Suprapubic skin (tissue), 4 donors: ENCODE measurements around the gene DNAH17. TPM values are rescaled to one million over a fixed set of nuclear protein-coding genes. Genes with fewer than 3 reads are reported as not detected.

Experiments used
- DNase-seq, 2 donors: peaks; one replicate each; pipeline ENCODE4 v3.0.0-alpha.2; 2019; ENCODE audit warnings: low spot score in 2 of 2
- H3K27ac ChIP-seq: fragments of 200-600 bp; sonication (generic); one replicate; pipeline ENCODE4 v1.5.1; 2019
- H3K27me3 ChIP-seq: fragments of 200-600 bp; sonication (generic); one replicate; pipeline ENCODE4 v1.5.1; 2019
- H3K36me3 ChIP-seq: fragments of 200-600 bp; sonication (generic); one replicate; pipeline ENCODE4 v1.5.1; 2019
- H3K4me1 ChIP-seq: fragments of 200-600 bp; sonication (generic); one replicate; pipeline ENCODE4 v1.5.1; 2019
- H3K4me3 ChIP-seq: fragments of 200-600 bp; sonication (generic); one replicate; pipeline ENCODE4 v1.5.1; 2019; ENCODE audit warnings: mild to moderate bottlenecking
- H3K9me3 ChIP-seq: fragments of 200-600 bp; sonication (generic); one replicate; pipeline ENCODE4 v1.5.1; 2019
- EP300 ChIP-seq: sonication (generic); formaldehyde crosslinking; IDR thresholded peaks from one replicate; pipeline ENCODE4 v1.6.1; 2017; ENCODE audit warnings: antibody characterized with exemption
- POLR2A ChIP-seq, 2 donors: fragments of 450-650 bp; IDR thresholded peaks; one replicate each; pipeline ENCODE4 v1.6.1; 2017; ENCODE audit warnings: antibody characterized with exemption in 2 of 2, mild to moderate bottlenecking in 2 of 2, moderate library complexity in 2 of 2
- POLR2AphosphoS5 ChIP-seq, 3 donors: sonication (generic); formaldehyde crosslinking; IDR thresholded peaks; one replicate each; pipeline ENCODE4 v1.6.1; 2017; ENCODE audit warnings: antibody characterized with exemption in 3 of 3
- WGBS: methylation state at CpG from one replicate; pipeline ENCODE4 v1.1.5; 2018; 5-methylcytosine and 5-hydroxymethylcytosine counted together
- total RNA-seq, 4 donors: library from RNA; depleted of rRNA; stranded (reverse); fragments of >200 nt; gene quantifications; one replicate each; pipeline ENCODE4 v1.1.0, GENCODE V29; 2016
- TF ChIP-seq, protein P1 (sequence below), 2 donors: fragments of 200-600 bp in 1 of 2; fragments of 450-650 bp in 1 of 2; sonication (generic) in 1 of 2; IDR thresholded peaks; one replicate each; pipeline ENCODE4 v1.5.1; 2016 to 2019; ENCODE audit warnings: antibody characterized with exemption in 2 of 2, mild to moderate bottlenecking in 1 of 2, moderate library complexity in 1 of 2

Gene DNAH17
- total RNA-seq, 4 donors from 2014 or later: 3.7 to 6.7 (median 5.2) TPM

DNA sequence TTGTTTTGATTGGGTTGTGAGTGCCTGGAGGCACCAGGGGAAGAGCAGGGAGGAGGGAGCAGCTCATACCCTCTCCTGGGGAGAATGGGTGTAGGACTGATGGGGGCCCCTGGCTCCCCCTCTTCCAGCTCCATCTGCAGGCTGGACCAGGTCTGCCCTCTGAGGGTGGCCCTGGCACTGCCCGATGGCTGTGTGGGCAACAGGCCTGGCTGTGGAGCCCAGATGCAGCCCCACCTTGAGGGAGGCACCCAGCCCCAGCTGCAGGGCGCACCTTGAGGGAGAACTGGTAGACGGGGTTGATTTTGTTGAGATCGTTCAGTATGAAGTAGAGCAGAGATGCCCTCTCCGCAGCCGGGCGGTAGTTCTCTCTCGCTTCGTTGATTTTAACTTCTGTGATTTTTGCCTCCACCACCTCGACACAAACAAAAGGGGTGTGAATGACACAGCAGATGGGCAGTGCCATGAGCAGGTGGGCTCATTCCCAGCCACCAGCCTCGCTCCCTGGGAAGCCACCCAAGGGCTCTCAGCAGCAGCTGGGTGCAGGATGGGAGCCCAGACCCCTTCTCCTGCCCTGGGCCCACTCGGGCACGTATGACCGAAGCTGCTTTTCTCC, 127.1 kb downstream of the DNAH17 start:
- WGBS: 85% methylated on average over 13 of the region's 14 CpGs
- Histone ChIP-seq H3K27ac (no peak overlapping the region), H3K9me3 (no peaks in the 10 kb centered on the region), H3K36me3 (no peaks in the 10 kb centered on the region), H3K4me3 (no peak overlapping the region), H3K27me3 (no peaks in the 10 kb centered on the region), H3K4me1 (no peaks in the 10 kb centered on the region)
- no peak for DNase-seq
- TF ChIP-seq EP300 (no peak), POLR2AphosphoS5 (IDR thresholded peaks at IDR 0.05) (no peak), POLR2A (IDR thresholded peaks at IDR 0.05) (no peak)
- TF ChIP-seq, protein P1, sequence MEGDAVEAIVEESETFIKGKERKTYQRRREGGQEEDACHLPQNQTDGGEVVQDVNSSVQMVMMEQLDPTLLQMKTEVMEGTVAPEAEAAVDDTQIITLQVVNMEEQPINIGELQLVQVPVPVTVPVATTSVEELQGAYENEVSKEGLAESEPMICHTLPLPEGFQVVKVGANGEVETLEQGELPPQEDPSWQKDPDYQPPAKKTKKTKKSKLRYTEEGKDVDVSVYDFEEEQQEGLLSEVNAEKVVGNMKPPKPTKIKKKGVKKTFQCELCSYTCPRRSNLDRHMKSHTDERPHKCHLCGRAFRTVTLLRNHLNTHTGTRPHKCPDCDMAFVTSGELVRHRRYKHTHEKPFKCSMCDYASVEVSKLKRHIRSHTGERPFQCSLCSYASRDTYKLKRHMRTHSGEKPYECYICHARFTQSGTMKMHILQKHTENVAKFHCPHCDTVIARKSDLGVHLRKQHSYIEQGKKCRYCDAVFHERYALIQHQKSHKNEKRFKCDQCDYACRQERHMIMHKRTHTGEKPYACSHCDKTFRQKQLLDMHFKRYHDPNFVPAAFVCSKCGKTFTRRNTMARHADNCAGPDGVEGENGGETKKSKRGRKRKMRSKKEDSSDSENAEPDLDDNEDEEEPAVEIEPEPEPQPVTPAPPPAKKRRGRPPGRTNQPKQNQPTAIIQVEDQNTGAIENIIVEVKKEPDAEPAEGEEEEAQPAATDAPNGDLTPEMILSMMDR (IDR thresholded peaks at IDR 0.05): no peak

DNA sequence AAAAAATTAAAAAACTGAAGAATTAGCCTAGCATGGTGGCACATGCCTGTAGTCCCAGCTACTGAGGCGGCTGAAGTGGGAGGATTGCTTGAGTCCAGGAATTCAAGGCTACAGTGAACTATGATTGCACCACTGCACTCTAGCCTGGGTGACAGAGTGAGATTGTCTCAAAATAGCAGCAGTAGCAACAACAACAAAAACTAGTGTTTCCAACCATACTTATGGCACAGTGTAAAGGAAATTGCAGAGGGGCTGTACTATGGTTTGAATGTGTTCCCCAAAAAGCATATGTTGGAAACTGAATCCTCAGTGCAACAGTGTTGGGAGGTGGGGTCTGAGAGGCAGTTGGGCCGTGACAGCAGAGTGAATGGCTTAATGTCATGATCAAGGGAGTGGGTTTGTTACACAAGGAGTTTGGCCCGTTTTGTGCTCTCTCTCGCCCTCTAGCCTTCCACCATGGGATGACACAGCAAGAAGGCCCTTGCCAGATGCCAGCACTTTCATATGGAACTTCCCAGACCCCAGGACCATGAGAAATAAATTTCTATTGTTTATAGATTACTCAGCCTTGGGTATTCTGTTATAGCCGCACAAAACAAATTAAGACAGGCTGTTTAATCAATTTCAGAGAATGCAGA, 128.7 kb downstream of the DNAH17 start:
- no peaks in the 10 kb centered on the region for H3K27me3 ChIP-seq
- H3K4me1 ChIP-seq: no peaks in the 10 kb centered on the region
- H3K36me3 ChIP-seq: no peaks in the 10 kb centered on the region
- H3K4me3 ChIP-seq: no peak overlapping the region
- no peak overlapping the region for H3K27ac ChIP-seq
- no peak for DNase-seq
- no peaks in the 10 kb centered on the region for H3K9me3 ChIP-seq
- WGBS: 86% methylated on average over 5 of the region's 5 CpGs
- TF ChIP-seq, protein P1 (IDR thresholded peaks at IDR 0.05): no peak
- no peak for TF ChIP-seq POLR2A (IDR thresholded peaks at IDR 0.05)
- TF ChIP-seq EP300: no peak
- no peak for TF ChIP-seq POLR2AphosphoS5 (IDR thresholded peaks at IDR 0.05)

DNA sequence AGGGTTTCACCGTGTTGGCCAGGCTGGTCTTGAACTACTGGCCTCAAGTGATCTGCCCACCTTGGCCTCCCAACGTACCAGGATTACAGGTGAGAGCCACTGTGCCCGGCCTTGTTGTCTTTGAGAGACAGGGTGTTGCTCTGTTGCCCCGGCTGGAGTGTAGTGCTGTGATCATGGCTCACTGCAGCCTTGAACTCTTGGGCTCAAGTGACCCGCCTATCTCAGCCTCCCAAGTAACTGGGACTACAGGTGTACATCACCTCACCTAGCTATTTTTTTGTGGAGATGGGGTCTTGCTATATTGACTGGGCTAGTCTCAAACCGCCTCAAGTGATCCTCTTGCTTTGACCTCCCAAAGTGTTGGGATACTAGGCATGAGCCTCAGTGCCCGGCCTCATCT, 130.4 kb downstream of the DNAH17 start:
- DNase-seq: no peak
- Histone ChIP-seq H3K4me1 (no peaks in the 10 kb centered on the region), H3K27me3 (no peaks in the 10 kb centered on the region), H3K4me3 (no peak overlapping the region), H3K27ac (no peak overlapping the region), H3K9me3 (no peaks in the 10 kb centered on the region), H3K36me3 (no peaks in the 10 kb centered on the region)
- TF ChIP-seq, protein P1 (IDR thresholded peaks at IDR 0.05): no peak
- TF ChIP-seq POLR2AphosphoS5 (IDR thresholded peaks at IDR 0.05): no peak
- 95% methylated on average over 7 of the region's 7 CpGs for WGBS

DNA sequence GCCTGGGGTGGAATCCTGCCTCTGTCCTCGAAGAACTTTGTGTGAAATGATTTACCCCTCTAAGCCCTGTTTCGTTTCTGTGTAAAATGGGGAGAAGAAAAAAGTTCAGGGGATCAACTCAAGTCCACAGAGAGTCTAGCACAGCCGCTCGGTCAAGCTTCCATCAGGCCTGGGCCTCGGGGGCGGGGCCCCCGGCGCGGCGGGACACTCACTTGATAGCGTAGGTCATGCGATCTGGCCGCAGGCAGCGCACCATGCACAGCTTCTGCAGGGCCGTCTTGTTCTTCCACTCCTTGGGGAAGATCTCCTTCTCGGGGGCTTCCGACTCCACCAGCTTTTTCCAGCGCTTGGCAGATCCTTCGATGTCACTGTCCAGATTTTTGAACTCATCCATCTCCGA, 132.8 kb downstream of the DNAH17 start:
- no peak for DNase-seq
- Histone ChIP-seq H3K4me1 (no peaks in the 10 kb centered on the region), H3K36me3 (no peaks in the 10 kb centered on the region), H3K4me3 (no peak overlapping the region), H3K27ac (no peak overlapping the region), H3K27me3 (no peaks in the 10 kb centered on the region), H3K9me3 (no peaks in the 10 kb centered on the region)
- WGBS: 81% methylated on average over 20 of the region's 20 CpGs
- TF ChIP-seq EP300 (no peak), POLR2A (IDR thresholded peaks at IDR 0.05) (no peak), POLR2AphosphoS5 (IDR thresholded peaks at IDR 0.05) (no peak)
- TF ChIP-seq, protein P1 (IDR thresholded peaks at IDR 0.05): no peak

DNA sequence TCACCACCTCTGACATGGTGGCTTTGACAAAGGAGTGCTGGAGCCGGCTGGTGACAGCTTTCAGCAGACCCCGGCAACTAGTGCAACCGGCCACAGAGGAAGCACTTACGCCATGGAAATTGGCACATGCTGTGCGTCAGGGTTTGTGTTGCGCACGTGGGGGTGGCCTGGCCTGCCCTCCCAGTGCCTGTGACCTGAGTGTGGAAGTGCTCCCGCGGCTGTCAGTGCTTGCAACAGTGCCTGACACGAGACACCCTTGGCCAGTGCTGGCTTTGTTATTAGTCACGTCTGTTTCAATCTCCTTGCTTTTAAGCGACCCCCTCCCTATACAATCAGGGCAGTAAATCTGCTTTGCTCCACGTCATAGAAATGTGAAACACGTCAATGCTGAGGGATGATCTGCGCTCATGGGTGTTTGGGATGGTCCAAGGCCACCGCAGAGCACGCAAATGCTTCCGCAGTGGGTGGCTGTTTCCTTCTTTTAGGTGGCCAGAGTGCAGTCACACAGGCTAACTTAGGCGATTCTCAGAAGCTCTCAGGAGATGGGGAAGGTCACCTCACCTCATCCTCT, 134.5 kb downstream of the DNAH17 start:
- Histone ChIP-seq H3K27ac (no peak overlapping the region), H3K4me3 (no peak overlapping the region), H3K27me3 (peaks cover 1% of the 10 kb centered on the region), H3K4me1 (no peaks in the 10 kb centered on the region), H3K9me3 (no peaks in the 10 kb centered on the region), H3K36me3 (no peaks in the 10 kb centered on the region)
- peak; percentile 87 for DNase-seq
- TF ChIP-seq EP300 (no peak), POLR2A (IDR thresholded peaks at IDR 0.05) (peak in 1 of 2 donors; percentile 8), POLR2AphosphoS5 (IDR thresholded peaks at IDR 0.05) (peak in 1 of 3 donors; percentile 22)
- TF ChIP-seq, protein P1 (IDR thresholded peaks at IDR 0.05): no peak
- WGBS: 59% methylated on average over 11 of the region's 19 CpGs
